Activated CD4-positive, alpha-beta memory T cell treated with anti-CD3 and anti-CD28 coated beads, Interleukin-2, amount 10 ng/mL, durations not matched to agents 7 days and 5 days (primary cell): Measurements from ENCODE around the gene SIRT2. TPM values are rescaled to one million over a fixed set of nuclear protein-coding genes. Genes with fewer than 3 reads are reported as not detected.

ENCODE experiments used
- CTCF ChIA-PET: fragments of 350-600 bp; sonication (Branson Sonifier 250); formaldehyde crosslinking; loops from one replicate; lab custom pipeline; 2021; ENCODE audit warnings: antibody characterized with exemption, inconsistent platforms; lab: Charles Lee
- POLR2A ChIA-PET: fragments of 350-600 bp; sonication (Branson Sonifier 250); formaldehyde crosslinking; loops from one replicate; lab custom pipeline; 2021; ENCODE audit warnings: antibody characterized with exemption; lab: Charles Lee
- DNase-seq: peaks from one replicate; pipeline ENCODE4 v3.0.0-alpha.2; 2020
- H3K27ac Mint-ChIP-seq: one replicate; pipeline ENCODE4 v1.8.0; 2021; ENCODE audit warnings: mild to moderate bottlenecking, mixed read lengths
- H3K27me3 Mint-ChIP-seq: one replicate; pipeline ENCODE4 v1.8.0; 2021; ENCODE audit warnings: mixed read lengths
- H3K36me3 Mint-ChIP-seq: one replicate; pipeline ENCODE4 v1.8.0; 2021; ENCODE audit warnings: low read depth, mixed read lengths
- H3K4me1 Mint-ChIP-seq: one replicate; pipeline ENCODE4 v1.8.0; 2021; ENCODE audit warnings: mixed read lengths
- H3K4me3 Mint-ChIP-seq: one replicate; pipeline ENCODE4 v1.8.0; 2021; ENCODE audit warnings: mild to moderate bottlenecking, mixed read lengths
- H3K9me3 Mint-ChIP-seq: one replicate; pipeline ENCODE4 v1.8.0; 2021; ENCODE audit warnings: mixed read lengths
- total RNA-seq, 2 experiments: library from RNA; stranded (reverse); gene quantifications; one replicate each; pipeline ENCODE4 v1.2.3, GENCODE V29; 2021

SIRT2 gene
- total RNA-seq, 2 experiments from 2014 or later = 51.4 to 53.2 TPM

- no peak for DNase-seq
- Mint-ChIP-seq H3K27ac (no peak overlapping the region), H3K36me3 (peaks cover 62% of the 10 kb centered on the region), H3K4me3 (no peak overlapping the region), H3K9me3 (peaks cover 2% of the 10 kb centered on the region), H3K27me3 (no peaks in the 10 kb centered on the region), H3K4me1 (peaks cover 27% of the 10 kb centered on the region)
- ChIA-PET CTCF (interaction anchor here (2.4 kb wide), 1 partner anchor 25 kb away, joined by 8 read pairs; the partner anchor contains the start of genes MRPS12 and SARS2), POLR2A (no interaction called here)
These were observed 5.4 kb upstream of the SIRT2 start for GRCh38 chr19:38904581-38905539.

- no peaks in the 10 kb centered on the region for H3K27me3 Mint-ChIP-seq
- CTCF ChIA-PET = interaction anchor here (0.8 to 3.5 kb wide), 4 partner anchors 15 to 286 kb away, joined by 3 to 62 read pairs (median 9); partner anchors contain the start of genes MRPS12 and SARS2
- H3K4me1 Mint-ChIP-seq = peaks cover 49% of the 10 kb centered on the region
- POLR2A ChIA-PET = interaction anchor here (1.9 kb wide), 1 partner anchor 70 kb away, joined by 8 read pairs; the partner anchor contains the start of gene ECH1
- peaks cover 2% of the 10 kb centered on the region for H3K9me3 Mint-ChIP-seq
- no peak overlapping the region for H3K27ac Mint-ChIP-seq
- no peak for DNase-seq
- H3K4me3 Mint-ChIP-seq = peak overlapping the region; percentile 26
- H3K36me3 Mint-ChIP-seq = peaks cover 42% of the 10 kb centered on the region
These were observed 2.3 kb upstream of the SIRT2 start for GRCh38 chr19:38901683-38902082.

- ChIA-PET POLR2A (interaction anchor here (0.6 to 2.0 kb wide), 15 partner anchors 11 to 526 kb away, joined by 3 to 22 read pairs (median 5); partner anchors contain the start of genes CCER2, ECH1, MRPS12 and PSMD8), CTCF (interaction anchor here (0.6 to 3.5 kb wide), 6 partner anchors 14 to 498 kb away, joined by 3 to 62 read pairs (median 6); partner anchors contain the start of genes ECH1, FAM98C, MRPS12 and SARS2)
- H3K27me3 Mint-ChIP-seq = no peaks in the 10 kb centered on the region
- DNase-seq = no peak
- H3K36me3 Mint-ChIP-seq = peaks cover 36% of the 10 kb centered on the region
- H3K4me1 Mint-ChIP-seq = peaks cover 49% of the 10 kb centered on the region
- peaks cover 2% of the 10 kb centered on the region for H3K9me3 Mint-ChIP-seq
- peak overlapping the region; percentile 98 for H3K4me3 Mint-ChIP-seq
- H3K27ac Mint-ChIP-seq = peak overlapping the region; percentile 73
These were observed 1.3 kb upstream of the SIRT2 start for GRCh38 chr19:38900743-38901190.

- POLR2A ChIA-PET = interaction anchor here (0.9 to 2.0 kb wide), 15 partner anchors 12 to 526 kb away, joined by 3 to 22 read pairs (median 5); partner anchors contain the start of genes CCER2, ECH1, HNRNPL and MRPS12
- H3K27ac Mint-ChIP-seq = peak overlapping the region; percentile 86
- peaks cover 31% of the 10 kb centered on the region for H3K36me3 Mint-ChIP-seq
- DNase-seq = no peak
- no peaks in the 10 kb centered on the region for H3K27me3 Mint-ChIP-seq
- H3K4me3 Mint-ChIP-seq = peak overlapping the region; percentile 98
- H3K9me3 Mint-ChIP-seq = peaks cover 2% of the 10 kb centered on the region
- peaks cover 49% of the 10 kb centered on the region for H3K4me1 Mint-ChIP-seq
- CTCF ChIA-PET = interaction anchor here (0.6 to 3.5 kb wide), 6 partner anchors 13 to 497 kb away, joined by 3 to 62 read pairs (median 6); partner anchors contain the start of genes ECH1, FAM98C, MRPS12 and SARS2
These were observed 798 bp upstream of the SIRT2 start for GRCh38 chr19:38900202-38900629.

GRCh38 chr19:38898788-38899446, 501 bp downstream of the SIRT2 start:
- peak overlapping the region; percentile 98 for H3K4me3 Mint-ChIP-seq
- H3K36me3 Mint-ChIP-seq = peaks cover 20% of the 10 kb centered on the region
- no peaks in the 10 kb centered on the region for H3K27me3 Mint-ChIP-seq
- peaks cover 43% of the 10 kb centered on the region for H3K4me1 Mint-ChIP-seq
- peaks cover 2% of the 10 kb centered on the region for H3K9me3 Mint-ChIP-seq
- DNase-seq = no peak
- POLR2A ChIA-PET = interaction anchor here (2.0 kb wide), 1 partner anchor 31 kb away, joined by 22 read pairs; the partner anchor contains the start of genes MRPS12 and SARS2
- CTCF ChIA-PET = interaction anchor here (0.6 to 2.9 kb wide), 2 partner anchors 32 to 33 kb away, joined by 5 to 8 read pairs; partner anchors contain the start of genes MRPS12 and SARS2
- H3K27ac Mint-ChIP-seq = peak overlapping the region; percentile 89

DNA sequence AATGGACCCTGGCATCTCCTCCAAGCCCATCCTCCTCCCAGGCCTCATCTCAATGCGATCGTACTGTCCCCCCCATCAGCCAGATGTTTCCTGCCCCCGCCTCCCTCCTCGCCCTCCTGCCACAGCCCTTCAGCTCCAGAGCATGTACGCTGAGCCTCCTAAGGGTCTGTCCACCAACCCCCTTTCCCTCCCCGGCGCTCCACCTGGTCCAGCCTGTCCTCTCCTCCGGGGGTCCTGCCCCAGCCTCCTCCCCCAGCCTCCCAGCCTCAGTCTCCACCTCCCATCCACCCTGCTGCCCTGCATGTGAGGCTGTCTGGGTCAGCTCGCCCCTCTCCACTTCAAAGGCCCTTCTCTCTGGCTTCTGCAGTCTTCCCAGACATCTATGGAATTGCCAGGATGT, 4.5 kb downstream of the SIRT2 start:
- H3K9me3 Mint-ChIP-seq = no peaks in the 10 kb centered on the region
- peaks cover 6% of the 10 kb centered on the region for H3K36me3 Mint-ChIP-seq
- DNase-seq = no peak
- H3K27me3 Mint-ChIP-seq = no peaks in the 10 kb centered on the region
- H3K27ac Mint-ChIP-seq = no peak overlapping the region
- CTCF ChIA-PET = no interaction called here
- peaks cover 21% of the 10 kb centered on the region for H3K4me1 Mint-ChIP-seq
- H3K4me3 Mint-ChIP-seq = no peak overlapping the region
- POLR2A ChIA-PET = no interaction called here

DNA sequence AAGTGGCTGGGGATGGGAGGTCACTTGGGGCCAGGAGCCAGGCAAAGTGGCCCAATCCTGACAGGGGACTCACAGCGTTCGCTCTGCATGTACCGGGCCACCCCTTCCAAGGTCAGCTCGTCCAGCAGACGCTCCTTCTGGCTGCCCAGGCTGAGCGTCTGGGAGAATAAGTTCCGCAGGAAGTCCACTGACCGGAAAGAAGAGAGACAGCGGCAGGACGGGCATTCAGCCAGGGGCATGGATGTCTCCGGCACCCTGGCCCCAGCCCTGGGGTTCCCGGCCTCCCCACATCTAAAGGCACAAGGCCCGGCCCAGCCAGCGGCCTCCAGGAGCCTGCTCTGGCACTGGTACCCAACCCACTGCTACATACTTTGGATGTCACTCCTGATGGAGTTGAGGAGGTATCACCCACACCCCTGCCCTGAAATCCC, 6.1 kb downstream of the SIRT2 start:
- Mint-ChIP-seq H3K27ac (no peak overlapping the region), H3K4me3 (no peak overlapping the region), H3K9me3 (no peaks in the 10 kb centered on the region), H3K4me1 (peaks cover 15% of the 10 kb centered on the region), H3K27me3 (no peaks in the 10 kb centered on the region), H3K36me3 (peaks cover 6% of the 10 kb centered on the region)
- CTCF ChIA-PET = interaction anchor here (1.0 to 1.1 kb wide), 2 partner anchors 24 to 275 kb away, joined by 3 to 4 read pairs; no protein-coding TSS in a partner anchor
- POLR2A ChIA-PET = no interaction called here
- no peak for DNase-seq

DNA sequence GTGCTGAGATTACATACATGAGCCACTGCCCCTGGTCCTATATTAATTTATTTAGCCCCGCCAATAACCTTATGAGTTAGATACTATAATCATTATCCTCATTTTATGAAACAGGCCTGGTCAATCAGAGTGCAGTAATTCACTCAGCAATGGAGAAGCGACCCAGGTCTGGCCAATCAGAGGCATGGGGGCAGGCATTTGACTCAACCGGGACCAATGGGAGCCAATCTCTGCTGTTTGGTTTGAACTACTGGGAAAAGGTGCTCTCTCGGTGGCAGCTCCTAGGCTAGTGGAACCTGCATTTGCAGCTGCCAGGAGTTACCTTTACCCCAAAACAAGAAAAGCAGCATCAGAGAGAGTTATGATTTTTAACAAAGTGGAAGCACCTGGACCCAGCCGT, 6.6 kb downstream of the SIRT2 start:
- CTCF ChIA-PET = interaction anchor here (1.0 kb wide), 1 partner anchor 275 kb away, joined by 4 read pairs; no protein-coding TSS in a partner anchor

DNA sequence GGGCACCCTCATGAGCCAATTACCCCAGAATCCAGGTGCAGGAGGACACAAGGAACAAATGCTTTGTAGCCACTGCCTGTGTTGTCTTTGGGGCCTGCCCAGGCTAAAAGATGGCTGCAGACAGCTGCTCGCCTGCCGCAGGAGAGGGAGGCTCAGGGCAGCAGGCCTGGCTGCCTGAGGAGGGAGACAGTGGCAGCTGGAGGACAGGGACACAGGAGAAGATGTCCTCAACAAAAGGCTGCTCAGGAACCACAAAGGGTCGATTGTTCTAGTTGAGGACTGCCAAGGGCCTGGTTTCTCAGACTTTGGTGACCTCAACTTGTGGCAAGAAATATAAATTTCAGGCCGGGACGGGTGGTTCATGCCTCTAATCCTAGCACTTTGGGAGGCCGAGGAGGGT, 7.6 kb downstream of the SIRT2 start:
- H3K27ac Mint-ChIP-seq = no peak overlapping the region
- no peak overlapping the region for H3K4me3 Mint-ChIP-seq
- peaks cover 3% of the 10 kb centered on the region for H3K4me1 Mint-ChIP-seq
- DNase-seq = no peak
- ChIA-PET CTCF (no interaction called here), POLR2A (no interaction called here)
- H3K27me3 Mint-ChIP-seq = no peaks in the 10 kb centered on the region
- H3K36me3 Mint-ChIP-seq = peaks cover 6% of the 10 kb centered on the region
- H3K9me3 Mint-ChIP-seq = no peaks in the 10 kb centered on the region

More for the DNA sequence above, 6.6 kb downstream of the SIRT2 start:
- Mint-ChIP-seq H3K4me1 (peaks cover 10% of the 10 kb centered on the region), H3K36me3 (peaks cover 6% of the 10 kb centered on the region), H3K27ac (no peak overlapping the region), H3K27me3 (no peaks in the 10 kb centered on the region), H3K4me3 (no peak overlapping the region), H3K9me3 (no peaks in the 10 kb centered on the region)
- POLR2A ChIA-PET = no interaction called here
- no peak for DNase-seq

- Mint-ChIP-seq H3K27ac (no peak overlapping the region), H3K4me1 (peaks cover 3% of the 10 kb centered on the region), H3K36me3 (peaks cover 6% of the 10 kb centered on the region), H3K27me3 (no peaks in the 10 kb centered on the region), H3K4me3 (no peak overlapping the region), H3K9me3 (no peaks in the 10 kb centered on the region)
- ChIA-PET CTCF (no interaction called here), POLR2A (interaction anchor here (0.8 kb wide), 1 partner anchor 13 kb away, joined by 4 read pairs; the partner anchor contains the start of gene RINL)
- DNase-seq = no peak
These were observed 8.7 kb downstream of the SIRT2 start for GRCh38 chr19:38890686-38891085.

GRCh38 chr19:38889803-38890202, 9.6 kb downstream of the SIRT2 start:
- H3K27ac Mint-ChIP-seq = no peak overlapping the region
- H3K27me3 Mint-ChIP-seq = no peaks in the 10 kb centered on the region
- POLR2A ChIA-PET = interaction anchor here (1.7 kb wide), 1 partner anchor 12 kb away, joined by 10 read pairs; the partner anchor contains the start of gene RINL
- CTCF ChIA-PET = interaction anchor here (1.0 to 3.6 kb wide), 2 partner anchors 11 to 40 kb away, joined by 4 to 20 read pairs; partner anchors contain the start of genes MRPS12 and SARS2
- peaks cover 3% of the 10 kb centered on the region for H3K4me1 Mint-ChIP-seq
- no peak for DNase-seq
- H3K36me3 Mint-ChIP-seq = peaks cover 6% of the 10 kb centered on the region
- H3K4me3 Mint-ChIP-seq = no peak overlapping the region
- H3K9me3 Mint-ChIP-seq = no peaks in the 10 kb centered on the region

- POLR2A ChIA-PET = interaction anchor here (1.3 to 2.3 kb wide), 3 partner anchors 8 to 42 kb away, joined by 4 to 10 read pairs (median 8); partner anchors contain the start of gene RINL
- peaks cover 6% of the 10 kb centered on the region for H3K36me3 Mint-ChIP-seq
- peaks cover 3% of the 10 kb centered on the region for H3K4me1 Mint-ChIP-seq
- no peaks in the 10 kb centered on the region for H3K9me3 Mint-ChIP-seq
- DNase-seq = no peak
- H3K27ac Mint-ChIP-seq = no peak overlapping the region
- CTCF ChIA-PET = interaction anchor here (1.0 to 3.6 kb wide), 2 partner anchors 10 to 41 kb away, joined by 4 to 20 read pairs; partner anchors contain the start of genes MRPS12 and SARS2
- H3K4me3 Mint-ChIP-seq = no peak overlapping the region
- H3K27me3 Mint-ChIP-seq = no peaks in the 10 kb centered on the region
These were observed 10.5 kb downstream of the SIRT2 start for GRCh38 chr19:38888876-38889275.
